RKO (cell line): ENCODE data around the gene FAM43B.

Experiments used
- DNase-seq: peaks from one replicate; pipeline ENCODE4 v3.0.0-alpha.2; 2016; ENCODE audit warnings: low spot score

The FAM43B gene

DNA sequence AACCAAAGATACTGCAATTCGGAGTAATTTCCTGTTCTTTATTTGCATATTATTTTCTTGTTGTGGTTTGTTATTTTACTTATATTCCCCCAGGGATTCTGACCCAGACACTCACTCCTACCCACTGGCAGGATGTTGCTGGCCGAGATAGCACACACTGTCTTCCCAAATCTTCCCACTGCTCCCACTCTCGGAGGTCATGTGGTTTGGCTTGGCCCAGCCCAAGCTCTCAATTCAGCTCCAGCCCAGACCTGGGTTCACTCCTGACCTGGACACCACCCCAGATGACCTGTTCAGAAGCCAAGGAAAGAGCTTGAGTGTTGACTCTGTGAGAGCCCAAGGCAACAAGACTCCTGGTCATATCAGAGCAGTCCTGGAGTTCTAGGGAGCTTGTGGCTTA, 1.2 kb upstream of the FAM43B start:
- no peak for DNase-seq

DNA sequence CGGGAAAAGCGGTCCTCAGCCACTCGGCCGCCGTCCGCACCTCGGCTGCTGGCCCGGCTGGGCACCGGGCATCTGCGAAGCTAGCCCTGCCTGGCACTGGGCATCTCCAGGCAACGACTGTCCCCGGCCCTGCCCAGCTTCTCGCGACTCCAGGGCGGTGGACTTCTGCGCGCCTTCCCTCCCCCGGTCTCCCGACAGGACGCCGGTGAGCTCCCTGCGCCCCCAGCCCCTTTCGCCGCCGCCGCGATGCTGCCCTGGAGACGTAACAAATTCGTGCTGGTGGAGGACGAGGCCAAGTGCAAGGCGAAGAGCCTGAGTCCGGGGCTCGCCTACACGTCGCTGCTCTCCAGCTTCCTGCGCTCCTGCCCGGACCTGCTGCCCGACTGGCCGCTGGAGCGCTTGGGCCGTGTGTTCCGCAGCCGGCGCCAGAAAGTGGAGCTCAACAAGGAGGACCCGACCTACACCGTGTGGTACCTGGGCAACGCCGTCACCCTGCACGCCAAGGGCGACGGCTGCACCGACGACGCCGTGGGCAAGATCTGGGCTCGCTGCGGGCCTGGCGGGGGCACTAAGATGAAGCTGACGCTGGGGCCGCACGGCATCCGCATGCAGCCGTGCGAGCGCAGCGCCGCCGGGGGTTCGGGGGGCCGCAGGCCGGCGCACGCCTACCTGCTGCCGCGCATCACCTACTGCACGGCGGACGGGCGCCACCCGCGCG, 514 bp downstream of the FAM43B start:
- DNase-seq = no peak

DNA sequence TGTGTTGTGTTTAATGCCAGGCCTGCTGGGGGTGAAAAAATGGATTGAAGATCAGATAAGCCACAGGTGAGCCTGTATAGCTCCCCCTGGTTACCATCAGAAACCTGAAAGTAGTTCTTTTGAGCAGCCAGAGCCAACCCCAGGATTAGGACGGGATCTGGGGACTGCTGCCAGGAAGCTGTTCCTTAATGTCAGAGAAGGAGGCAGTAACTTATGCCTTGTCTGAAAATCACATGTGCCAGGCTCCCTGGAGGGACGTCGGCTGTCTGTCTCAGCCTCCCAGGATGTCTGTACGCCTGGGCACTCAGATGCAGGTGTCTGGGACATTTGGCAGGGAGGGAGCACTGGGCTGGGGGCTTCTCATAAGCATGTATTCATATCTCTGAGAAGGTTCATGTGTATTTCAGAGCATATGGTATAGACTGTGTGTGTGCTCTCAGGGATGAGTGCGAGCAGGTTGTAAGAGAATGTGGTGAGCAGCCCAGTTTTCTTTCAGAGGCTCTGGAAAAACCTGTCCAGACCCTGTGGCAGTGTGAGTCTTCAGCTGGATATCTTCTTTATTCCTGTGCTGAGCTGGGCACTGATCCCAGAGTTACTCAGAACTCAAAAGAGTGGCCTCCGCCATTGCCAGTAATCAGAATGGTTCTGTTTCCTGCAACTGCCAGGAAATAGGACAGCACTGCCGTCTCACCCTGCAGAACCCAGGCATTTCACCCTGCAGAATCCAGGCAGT, 2.8 kb downstream of the FAM43B start:
- no peak for DNase-seq

- no peak for DNase-seq
Observed at GRCh38 chr1:20555758-20556120, 3.4 kb downstream of the FAM43B start.

DNA sequence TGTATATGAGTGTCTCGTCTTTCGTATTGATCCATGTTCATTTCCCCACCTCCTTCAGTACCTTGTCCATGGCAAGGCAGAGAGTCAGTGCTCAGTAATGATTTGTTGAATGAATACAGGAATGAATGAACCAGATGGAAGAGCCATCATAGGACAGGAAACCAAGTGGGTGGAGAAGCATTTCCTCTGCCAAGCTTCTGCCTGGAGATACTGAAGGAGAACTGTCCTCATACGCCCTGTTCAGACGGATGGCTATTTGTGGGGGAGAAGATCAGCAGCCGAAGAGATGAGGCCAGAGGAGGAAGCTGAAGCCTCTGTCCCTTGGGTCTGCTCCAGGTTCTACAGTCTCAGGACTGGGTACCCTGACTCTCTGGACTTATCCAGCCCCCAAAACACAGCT, 5.8 kb downstream of the FAM43B start:
- DNase-seq = no peak

DNA sequence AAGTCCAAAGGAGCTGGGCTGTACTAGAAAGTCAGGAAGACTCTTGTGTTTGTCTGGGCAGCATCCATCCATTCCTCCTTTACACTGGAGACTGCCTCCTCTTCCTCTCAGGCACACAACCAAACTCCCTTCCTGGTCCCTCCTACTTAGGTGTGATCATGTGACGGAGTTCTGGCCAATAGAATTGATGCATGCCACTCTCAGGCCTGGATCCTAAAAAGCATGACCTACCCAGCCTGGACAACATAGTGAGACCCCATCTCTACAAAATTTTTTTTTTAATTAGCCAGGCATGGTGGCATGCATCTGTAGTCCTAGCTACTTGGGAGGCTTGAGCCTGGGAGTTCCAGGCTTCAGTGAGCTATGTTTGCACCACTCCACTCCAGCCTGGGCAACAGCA, 8.6 kb downstream of the FAM43B start:
- no peak for DNase-seq

- no peak for DNase-seq
Observed at GRCh38 chr1:20565234-20565633, 12.9 kb downstream of the FAM43B start.

DNA sequence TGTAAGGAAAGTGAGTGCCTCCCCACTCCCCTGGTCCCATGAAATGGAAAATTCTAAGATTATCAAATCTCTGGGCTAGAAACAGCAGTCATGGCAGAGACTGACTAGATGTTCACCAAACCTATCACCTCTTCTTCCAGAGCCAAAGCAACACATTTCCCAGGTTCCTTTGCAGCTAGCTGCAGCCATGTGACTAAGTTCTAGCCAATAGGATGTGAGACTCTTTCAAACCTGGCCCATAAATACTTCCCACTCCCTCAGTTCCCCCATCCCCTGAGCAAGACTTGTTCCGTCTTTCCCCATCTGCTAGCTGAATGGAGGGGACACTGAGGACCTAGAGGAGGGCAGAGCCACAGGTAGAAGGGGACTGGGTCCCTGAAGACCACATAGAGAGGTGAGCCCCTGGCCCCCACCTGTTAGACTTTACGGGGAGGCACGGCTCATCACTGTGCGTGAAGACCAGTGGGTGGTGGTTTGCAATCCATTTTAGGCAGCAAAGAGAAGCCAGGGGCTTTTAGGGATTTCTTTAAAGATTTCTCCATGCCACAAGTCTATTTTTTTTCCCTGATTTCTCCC, 17.2 kb downstream of the FAM43B start:
- no peak for DNase-seq

DNA sequence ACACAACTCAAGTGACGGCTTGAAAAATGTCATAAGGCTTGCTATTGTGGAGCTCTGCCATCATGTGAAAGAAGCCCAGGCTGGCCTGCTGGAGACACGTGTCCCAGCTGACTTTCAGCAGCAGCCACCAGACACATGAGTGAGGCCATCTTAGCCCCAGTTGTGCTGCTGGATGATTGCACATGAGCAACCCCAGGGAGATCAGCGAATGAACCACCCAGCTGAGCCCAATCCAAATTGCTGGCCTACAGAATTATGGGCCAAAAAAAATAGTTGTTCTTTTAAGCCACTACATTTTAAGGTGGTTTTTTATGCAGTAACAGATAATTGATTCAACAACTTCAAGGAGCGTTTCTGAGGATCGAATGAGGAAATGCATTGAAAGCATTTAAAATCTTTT, 19.1 kb downstream of the FAM43B start:
- no peak for DNase-seq

GRCh38 chr1:20573987-20574386, 21.6 kb downstream of the FAM43B start:
- DNase-seq = no peak

DNA sequence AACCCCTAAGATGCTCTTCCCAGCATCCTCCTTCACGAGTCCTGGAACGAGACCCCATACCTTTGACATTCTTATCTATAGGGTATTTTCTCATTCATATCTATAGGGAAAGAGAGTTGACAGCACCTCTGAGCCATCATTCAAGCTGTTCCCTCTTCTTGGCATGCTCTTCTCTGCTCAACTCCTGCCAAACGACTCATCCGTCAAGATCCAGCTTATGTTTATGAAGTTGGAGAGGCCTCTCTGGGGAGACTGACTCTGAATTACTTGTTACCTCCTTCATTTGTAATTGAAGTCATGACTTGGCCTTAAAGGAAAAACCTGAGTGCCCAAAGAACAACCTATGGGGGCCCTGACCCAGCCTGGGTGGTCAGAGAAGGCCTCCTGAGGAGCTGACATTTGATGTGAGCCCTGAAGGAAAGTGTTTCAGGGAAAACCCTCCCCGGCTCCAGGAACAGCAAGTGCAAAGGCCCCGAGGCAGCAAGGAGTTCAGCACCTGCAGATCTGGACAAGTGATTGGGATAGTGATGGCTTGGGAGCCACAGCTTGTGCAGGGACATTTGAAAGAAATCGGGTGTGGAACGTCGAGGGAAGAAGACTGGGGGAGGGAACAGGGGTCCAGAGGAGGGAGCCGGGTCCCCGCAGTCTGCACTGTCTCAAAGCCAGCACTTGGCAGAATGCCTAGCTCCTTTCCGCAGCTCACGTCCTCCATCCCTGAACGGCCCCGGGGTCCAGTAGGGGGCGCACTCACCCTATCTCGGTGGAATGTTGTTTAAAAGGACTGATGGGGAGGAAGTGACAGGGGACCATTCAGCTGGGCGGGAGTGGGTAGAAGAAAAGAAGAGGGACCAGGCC, 22.5 kb downstream of the FAM43B start:
- peak; percentile 38 for DNase-seq

- DNase-seq = no peak
Observed at GRCh38 chr1:20575541-20576336, 23.4 kb downstream of the FAM43B start.

- DNase-seq = no peak
Observed at GRCh38 chr1:20578062-20578461, 25.7 kb downstream of the FAM43B start.

GRCh38 chr1:20578721-20579395, 26.5 kb downstream of the FAM43B start:
- DNase-seq = no peak

- no peak for DNase-seq
Observed at GRCh38 chr1:20584890-20585289, 32.5 kb downstream of the FAM43B start.

DNA sequence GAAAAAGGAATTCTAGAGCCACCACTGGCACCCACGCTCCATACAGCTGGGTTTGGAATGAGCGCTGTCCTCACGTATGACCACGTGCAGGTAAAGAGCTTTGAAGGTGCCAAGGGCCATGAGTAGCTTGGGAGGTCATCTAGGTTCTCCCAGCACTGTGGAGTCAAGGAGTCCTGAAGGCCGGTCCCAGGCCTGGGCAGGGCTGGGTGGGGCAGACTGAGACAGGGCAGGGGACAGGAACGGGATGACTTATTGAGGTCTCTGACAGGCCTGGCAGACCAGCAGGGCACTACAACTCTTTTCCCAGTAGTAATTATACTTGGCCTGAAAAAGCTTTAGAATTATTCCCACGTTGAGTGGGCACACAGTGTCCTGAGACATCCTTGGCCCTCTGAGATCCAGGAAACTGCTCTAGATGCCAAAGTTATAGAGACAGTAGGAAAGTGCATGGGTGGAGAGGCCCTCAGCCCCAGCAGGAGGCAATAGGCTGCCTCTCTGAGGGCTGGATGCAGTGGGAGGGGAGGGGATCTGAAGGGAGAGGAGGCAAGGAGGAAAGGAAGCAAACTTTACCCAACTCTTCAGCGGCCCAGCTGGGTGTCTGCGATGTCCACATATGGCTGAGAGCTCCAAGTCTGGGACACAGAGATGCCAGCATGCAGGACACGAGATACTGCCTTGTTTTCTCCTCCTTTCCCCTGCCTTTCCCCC, 34.7 kb downstream of the FAM43B start:
- no peak for DNase-seq

- peak; percentile 68 for DNase-seq
Observed at GRCh38 chr1:20587661-20588053, 35.3 kb downstream of the FAM43B start.

GRCh38 chr1:20588634-20589225, 36.4 kb downstream of the FAM43B start, which contains the start of gene CDA:
TSS of gene CDA (plus strand) at chr1:20589097. CDS start at chr1:20589130, 33 bp downstream.
- no peak for DNase-seq

DNA sequence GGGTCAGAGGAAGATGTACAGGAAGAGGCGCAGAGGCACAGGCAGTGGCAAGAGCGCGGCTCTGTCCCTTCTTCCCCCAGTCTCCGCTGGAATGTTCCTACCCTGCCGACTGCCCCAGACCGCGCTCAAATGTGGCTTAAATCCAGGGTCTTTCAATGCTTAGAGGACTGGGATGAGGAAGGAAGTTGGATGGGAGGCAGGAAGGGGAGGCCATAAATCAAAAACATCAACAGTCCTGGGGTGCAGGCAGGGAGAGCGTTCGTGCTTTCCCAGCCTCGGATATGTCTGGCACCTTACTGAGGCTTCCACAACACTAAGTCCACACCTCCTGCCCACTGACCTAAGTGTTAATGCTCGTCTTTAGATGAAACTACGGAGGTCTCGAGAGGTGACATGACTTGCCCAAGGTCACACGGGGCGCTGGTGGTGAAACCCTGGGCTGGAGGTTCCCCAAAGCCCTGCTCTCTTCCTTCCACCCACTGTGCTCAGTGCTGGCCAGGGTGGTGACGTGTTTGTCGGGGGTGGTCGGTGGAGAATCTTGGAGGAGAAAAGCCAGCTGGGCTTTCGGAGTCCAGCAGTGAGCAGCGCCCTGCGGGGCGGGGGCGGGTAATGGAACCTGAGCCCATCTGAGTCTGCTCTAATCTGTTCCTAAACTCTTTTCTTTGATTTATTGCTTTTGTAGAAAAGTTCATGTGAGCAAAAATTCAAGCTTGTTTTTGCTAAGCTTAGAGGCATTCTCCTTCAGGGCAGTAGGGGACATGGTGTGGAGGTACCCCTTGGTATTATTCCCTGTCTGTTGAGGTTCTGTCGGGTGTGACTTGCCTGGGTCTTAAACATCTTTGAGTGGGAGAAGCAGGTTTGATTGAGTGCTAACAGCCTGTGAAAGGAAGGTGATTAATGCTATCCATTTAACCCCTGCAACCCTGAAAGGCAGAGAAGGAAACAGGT, 37.2 kb downstream of the FAM43B start:
- DNase-seq = no peak
